ENCODE data around the gene CLEC4M. TPM values are rescaled to one million over a fixed set of nuclear protein-coding genes. Genes with fewer than 3 reads are reported as not detected.

Gene CLEC4M
- under 0.01 TPM for total RNA-seq

- no peak for DNase-seq (ENCODE audit: low read depth in 2 of 3, low spot score in 2 of 3)
These were observed at the start of gene CLEC4M for GRCh38 chr19:7762719-7763293. TSS of gene CLEC4M (plus strand) at chr19:7763243. CDS start at chr19:7763267, 24 bp downstream.

DNA sequence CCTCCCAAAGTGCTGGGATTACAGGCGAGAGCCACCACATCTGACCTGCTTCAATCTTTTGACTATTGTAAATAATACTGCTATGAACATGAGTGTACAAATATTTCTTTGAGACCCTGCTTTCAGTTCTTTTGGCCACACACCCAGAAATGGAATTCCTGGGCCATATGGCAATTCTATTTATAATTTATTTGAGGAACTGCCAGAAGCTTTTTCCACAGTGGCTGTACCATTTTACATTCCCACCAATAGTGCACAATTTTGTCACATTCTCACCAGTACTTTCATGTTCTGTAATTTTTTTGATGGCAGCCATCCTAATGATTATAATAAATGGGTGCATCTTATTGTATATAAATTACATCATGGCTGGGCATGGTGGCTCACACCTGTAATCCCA is 47.4 kb upstream of the CLEC4M start:
- DNase-seq (ENCODE audit: low read depth in 2 of 3, low spot score in 2 of 3) = no peak

DNA sequence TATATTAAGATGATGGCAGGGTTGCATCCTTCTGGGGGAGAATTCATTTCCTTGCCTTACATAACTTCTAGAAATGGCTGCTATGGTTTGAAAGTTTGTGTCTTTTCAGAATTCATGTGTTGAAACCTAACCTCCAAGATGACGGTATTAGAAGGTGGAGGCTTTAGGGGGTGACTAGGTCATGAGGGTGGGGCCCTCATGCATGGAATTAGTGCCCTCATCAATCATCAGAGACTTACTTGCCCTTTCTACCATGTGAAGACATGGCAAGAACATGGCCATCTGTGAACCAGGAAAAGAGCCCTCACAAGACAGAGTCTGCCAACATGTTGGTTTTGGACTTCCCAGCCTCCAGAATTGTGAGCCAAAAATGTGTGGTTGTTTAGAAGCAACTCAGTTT is 46.3 kb upstream of the CLEC4M start:
- no peak for DNase-seq (ENCODE audit: low read depth in 2 of 3, low spot score in 2 of 3)

DNA sequence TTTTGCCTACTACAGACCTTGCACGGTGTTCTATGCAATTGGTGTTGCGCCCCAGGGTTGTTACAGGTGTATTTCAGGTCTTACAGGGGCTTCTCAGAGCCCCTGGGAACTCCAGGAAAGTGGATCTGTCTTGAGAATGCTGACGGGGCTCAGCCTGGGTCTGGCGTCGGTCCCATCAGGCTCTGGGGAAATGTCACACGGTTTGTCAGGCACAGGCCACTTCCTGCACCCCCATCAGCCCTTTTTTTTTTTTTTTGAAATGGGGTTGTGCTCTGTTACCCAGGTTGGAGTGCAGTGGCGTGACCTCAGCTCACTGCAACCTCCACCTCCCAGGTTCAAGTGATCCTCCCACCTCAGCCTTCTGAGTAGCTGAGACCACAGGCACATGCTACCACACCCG is 44.4 kb upstream of the CLEC4M start:
- peak in 1 of 3 donors; percentile 51 for DNase-seq (ENCODE audit: low read depth in 2 of 3, low spot score in 2 of 3)

DNA sequence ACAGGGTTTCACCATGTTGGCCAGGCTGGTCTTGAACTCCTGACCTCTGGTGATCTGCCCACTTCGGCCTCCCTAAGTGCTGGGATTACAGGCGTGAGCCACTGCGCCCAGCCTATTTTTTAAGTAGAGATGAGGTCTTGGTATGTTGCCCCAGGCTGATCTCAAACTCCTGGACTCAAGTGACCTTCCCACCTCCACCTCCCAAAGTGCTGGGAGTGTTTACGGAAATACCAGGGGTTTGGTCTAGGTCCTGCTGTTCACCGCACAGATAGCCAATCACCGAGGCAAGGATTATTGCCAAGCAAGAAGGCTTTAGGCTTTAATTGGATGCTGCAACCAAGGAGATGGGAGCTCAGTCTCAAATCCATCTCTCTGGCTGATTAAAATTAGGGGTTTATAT is 42.7 kb upstream of the CLEC4M start:
- DNase-seq (ENCODE audit: low read depth in 2 of 3, low spot score in 2 of 3) = no peak

- DNase-seq (ENCODE audit: low read depth in 2 of 3, low spot score in 2 of 3) = no peak
These were observed 40.8 kb upstream of the CLEC4M start for GRCh38 chr19:7722231-7722651.

DNA sequence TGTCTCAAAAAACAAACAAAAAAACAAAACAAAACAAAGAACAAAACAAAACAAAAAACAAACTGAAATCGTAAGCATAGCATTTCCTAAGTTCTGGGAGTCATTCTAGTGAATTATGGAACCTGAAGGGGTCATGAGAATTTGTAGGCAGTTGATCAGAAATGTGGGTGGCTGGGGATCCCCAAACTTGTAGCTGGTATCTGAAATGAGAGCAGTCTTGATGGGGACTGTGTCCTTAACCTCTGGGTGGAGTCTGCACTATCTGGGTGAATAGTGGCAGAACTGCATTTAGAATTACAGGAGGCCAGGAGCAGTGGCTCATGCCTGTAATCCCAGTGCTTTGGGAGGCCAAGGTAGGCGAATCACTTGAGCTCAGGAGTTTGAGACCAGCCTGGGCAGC is 37.3 kb upstream of the CLEC4M start:
- DNase-seq (ENCODE audit: low read depth in 2 of 3, low spot score in 2 of 3) = no peak

DNA sequence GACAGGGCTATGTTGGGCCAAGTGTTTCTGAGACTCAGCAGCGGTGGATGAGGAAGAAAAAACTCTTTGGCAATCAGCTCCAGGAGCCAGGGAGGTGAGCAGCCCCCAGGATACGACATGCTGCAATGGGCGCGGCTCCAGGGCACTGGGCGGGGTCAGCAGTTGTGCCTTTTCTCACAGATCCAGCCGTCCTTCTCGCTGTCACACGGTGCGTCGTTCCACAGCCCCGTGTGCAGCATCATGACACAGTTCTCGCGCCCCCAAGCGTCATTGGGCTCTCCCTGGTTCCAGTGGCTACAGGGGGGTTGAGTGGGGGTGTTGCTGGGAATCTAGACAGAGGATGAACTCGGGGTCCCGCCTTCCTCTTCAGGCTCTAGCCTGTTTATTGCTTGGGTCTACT is 33.8 kb upstream of the CLEC4M start:
- DNase-seq (ENCODE audit: low read depth in 2 of 3, low spot score in 2 of 3) = no peak

DNA sequence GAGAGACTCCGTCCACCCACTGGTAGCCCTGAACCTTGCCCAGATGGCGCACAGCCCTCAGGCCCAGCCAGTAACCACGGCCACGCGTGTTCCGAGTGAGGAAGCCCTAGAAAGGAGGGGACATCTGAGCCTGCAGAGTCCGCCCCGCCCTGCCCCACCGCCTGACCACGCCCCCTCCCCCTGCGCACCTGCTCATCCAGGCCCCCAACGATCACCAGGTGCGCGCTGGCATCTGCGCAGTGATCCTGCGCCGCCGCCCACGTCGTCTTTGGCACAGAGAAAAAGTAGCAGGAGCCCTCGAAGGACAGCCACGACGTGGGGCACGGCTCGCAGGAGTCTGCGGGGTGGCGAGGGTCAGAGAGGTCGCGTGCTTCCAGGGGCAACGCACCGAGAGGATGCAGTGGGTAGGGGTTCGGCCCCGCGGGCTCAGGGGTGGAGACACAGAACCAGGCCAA is 33.2 kb upstream of the CLEC4M start:
- DNase-seq (ENCODE audit: low read depth in 2 of 3, low spot score in 2 of 3) = no peak

GRCh38 chr19:7730286-7731217 is 32.5 kb upstream of the CLEC4M start:
- DNase-seq (ENCODE audit: low read depth in 2 of 3, low spot score in 2 of 3) = peak in 1 of 3 donors; percentile 31

DNA sequence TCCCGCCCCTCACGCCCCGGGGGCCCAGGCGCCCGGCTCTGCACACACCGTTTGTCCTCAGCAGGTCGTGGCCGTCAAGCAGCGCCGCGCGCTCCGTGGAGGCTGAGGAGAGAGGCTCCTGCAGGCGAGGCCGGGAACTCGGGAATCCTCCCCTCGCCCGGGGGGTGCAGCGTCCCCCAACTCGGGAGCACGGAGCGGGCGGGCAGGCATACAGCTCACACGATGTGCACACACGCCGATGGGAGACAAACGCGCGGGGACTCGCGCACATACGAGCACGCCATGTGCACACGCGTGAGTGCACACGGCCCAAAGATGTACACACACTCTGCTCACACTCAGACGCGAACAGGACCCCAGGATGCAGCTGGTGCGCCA is 31.8 kb upstream of the CLEC4M start:
- no peak for DNase-seq (ENCODE audit: low read depth in 2 of 3, low spot score in 2 of 3)

GRCh38 chr19:7731615-7732014 is 31.4 kb upstream of the CLEC4M start:
- no peak for DNase-seq (ENCODE audit: low read depth in 2 of 3, low spot score in 2 of 3)

GRCh38 chr19:7732045-7732444 is 31.0 kb upstream of the CLEC4M start, which contains the start of gene CLEC4G:
TSS of gene CLEC4G (minus strand) at chr19:7732110. CDS start at chr19:7732102, 8 bp downstream.
- DNase-seq (ENCODE audit: low read depth in 2 of 3, low spot score in 2 of 3) = no peak

- DNase-seq (ENCODE audit: low read depth in 2 of 3, low spot score in 2 of 3) = no peak
These were observed 29.7 kb upstream of the CLEC4M start for GRCh38 chr19:7733376-7733775.

DNA sequence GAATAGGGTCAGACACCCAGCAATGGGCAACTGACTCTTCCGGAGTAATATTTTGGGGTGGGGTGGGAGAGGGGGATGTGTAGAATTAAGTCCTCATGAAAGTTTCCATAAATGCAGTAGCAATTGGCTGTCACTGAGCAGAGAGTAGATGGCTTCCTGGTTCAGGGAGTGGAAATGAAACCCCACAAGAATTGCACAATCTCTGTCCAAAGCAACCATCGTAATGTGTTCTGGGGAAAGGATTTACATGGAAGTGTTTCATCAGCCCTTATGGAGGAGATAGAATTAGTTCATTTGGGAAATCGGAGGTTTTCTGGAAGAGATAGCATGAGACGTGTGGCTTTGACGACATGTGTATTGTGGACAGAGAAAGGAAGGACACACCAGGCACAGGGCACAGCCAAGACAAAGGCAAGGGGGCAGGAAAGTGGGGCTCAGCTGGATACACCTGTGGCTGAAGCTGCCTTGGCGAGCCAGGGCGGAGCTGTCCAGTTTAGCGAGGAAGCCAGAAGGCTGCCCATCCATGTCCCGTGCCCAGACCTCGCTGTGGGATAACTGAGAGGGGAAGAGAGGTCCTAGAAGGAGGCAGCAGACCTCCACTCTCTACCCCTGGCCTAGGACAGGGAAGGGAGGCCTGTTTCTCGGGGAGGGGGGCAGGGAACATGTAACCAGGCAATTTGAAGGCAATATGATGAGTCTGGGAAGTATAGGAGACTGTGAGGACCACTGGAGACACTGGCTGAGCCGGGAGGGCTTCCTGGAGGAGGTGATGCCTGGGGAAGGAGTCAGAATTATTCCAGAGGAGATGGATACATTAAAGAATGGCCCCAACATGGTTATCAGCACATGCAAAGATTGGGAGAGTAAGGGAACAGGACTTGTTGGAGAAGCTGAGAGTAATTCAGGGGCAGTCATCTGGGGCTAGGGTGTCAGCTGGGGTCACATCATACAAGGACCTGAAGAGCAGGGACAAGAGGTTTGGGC is 28.5 kb upstream of the CLEC4M start:
- DNase-seq (ENCODE audit: low read depth in 2 of 3, low spot score in 2 of 3) = no peak

DNA sequence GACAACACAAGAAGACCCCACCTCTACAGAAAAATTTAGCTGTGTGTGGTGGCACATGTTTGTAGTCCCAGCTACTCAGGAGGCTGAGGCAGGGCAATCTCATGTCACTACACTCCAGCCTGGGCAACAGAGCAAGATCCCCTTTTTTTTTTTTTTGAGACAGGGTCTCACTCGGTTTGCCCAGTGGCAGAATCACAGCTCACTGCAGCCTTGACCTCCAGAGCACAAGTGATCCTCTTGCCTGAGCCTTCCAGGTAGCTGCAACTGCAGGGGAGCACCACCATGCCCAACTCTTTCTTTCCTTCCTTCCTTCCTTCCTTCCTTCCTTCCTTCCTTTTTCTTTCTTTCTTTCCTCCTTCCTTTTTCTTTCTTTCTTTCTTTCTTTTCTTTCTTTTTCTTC is 26.9 kb upstream of the CLEC4M start:
- no peak for DNase-seq (ENCODE audit: low read depth in 2 of 3, low spot score in 2 of 3)

GRCh38 chr19:7737215-7737614 is 25.8 kb upstream of the CLEC4M start:
- DNase-seq (ENCODE audit: low read depth in 2 of 3, low spot score in 2 of 3) = no peak

DNA sequence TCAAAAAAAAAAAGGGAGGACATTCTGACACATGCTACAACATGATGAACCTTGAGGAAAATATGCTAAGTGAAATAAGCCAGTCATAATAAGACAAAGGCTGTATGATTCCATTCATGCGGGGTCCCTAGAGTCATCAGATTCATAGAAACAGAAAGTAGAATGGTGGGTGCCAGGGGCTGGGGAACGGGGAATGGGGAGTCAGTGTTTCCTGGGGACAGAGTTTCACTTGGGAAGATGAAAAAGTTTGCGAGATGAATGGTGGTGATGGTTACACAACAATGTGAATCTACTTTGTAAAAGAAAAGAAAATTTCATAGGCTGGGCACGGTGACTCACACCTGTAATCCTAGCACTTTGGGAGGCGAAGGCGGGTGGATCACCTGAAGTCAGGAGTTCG is 25.0 kb upstream of the CLEC4M start:
- no peak for DNase-seq (ENCODE audit: low read depth in 2 of 3, low spot score in 2 of 3)

- no peak for DNase-seq (ENCODE audit: low read depth in 2 of 3, low spot score in 2 of 3)
These were observed 23.8 kb upstream of the CLEC4M start for GRCh38 chr19:7739211-7739755.
